K562 (cell line): Measurements from ENCODE around the gene DLGAP3. TPM values are rescaled to one million over a fixed set of nuclear protein-coding genes. Genes with fewer than 3 reads are reported as not detected.

Source experiments
- BCL6 ChIP-seq: fragments of 250-450 bp; sonication (Bioruptor Pico); IDR thresholded peaks from 2 replicates; pipeline ENCODE4 v1.4.0; 2020
- BCOR ChIP-seq: fragments of 450-650 bp; IDR thresholded peaks from 2 replicates; pipeline ENCODE4 v1.6.1; 2016
- BRD9 ChIP-seq: fragments of 450-650 bp; IDR thresholded peaks from 2 replicates; pipeline ENCODE4 v1.6.1; 2018; ENCODE audit warnings: low read depth; ENCODE audit not compliant: partially characterized antibody
- CBX8 ChIP-seq: fragments of 200-600 bp; sonication (generic); IDR thresholded peaks from 2 replicates; pipeline ENCODE4 v1.6.1; 2012; ENCODE audit warnings: borderline replicate concordance, mixed run types, low read depth, mild to moderate bottlenecking, moderate library complexity, mixed read lengths, low read length, control low read depth, inconsistent platforms; ENCODE audit not compliant: poor library complexity, severe bottlenecking; ENCODE audit errors: extremely low read depth
- COPS2 ChIP-seq: fragments of 450-650 bp; conservative IDR thresholded peaks from 2 replicates; pipeline ENCODE4 v1.6.1; 2016; ENCODE audit warnings: mild to moderate bottlenecking, moderate library complexity
- ESRRB ChIP-seq: fragments of 250-450 bp; sonication (Bioruptor Pico); IDR thresholded peaks from 2 replicates; pipeline ENCODE4 v1.5.0; 2020; ENCODE audit warnings: mild to moderate bottlenecking, moderate library complexity, borderline replicate concordance
- FIP1L1 ChIP-seq: fragments of 200-400 bp; formaldehyde crosslinking; IDR thresholded peaks from 2 replicates; pipeline ENCODE4 v1.6.1; 2018; ENCODE audit warnings: mild to moderate bottlenecking, low read depth, low read length; ENCODE audit not compliant: poor library complexity, severe bottlenecking
- GTF2F1 ChIP-seq: IDR thresholded peaks from 2 replicates; pipeline ENCODE4 v1.6.1; 2011; ENCODE audit warnings: low read depth, low read length, improper control_type of control experiment
- ILF3 ChIP-seq: fragments of 450-650 bp; IDR thresholded peaks from 2 replicates; pipeline ENCODE4 v1.6.1; 2018; ENCODE audit warnings: antibody characterized with exemption, mild to moderate bottlenecking, moderate library complexity, borderline replicate concordance
- MCM7 ChIP-seq, 2 experiments: fragments of 450-650 bp; IDR thresholded peaks; 2 replicates each; pipeline ENCODE4 v1.6.1; 2016 to 2018
- MEIS2 ChIP-seq: fragments of 450-650 bp; IDR thresholded peaks from 2 replicates; pipeline ENCODE4 v1.6.1; 2014; ENCODE audit warnings: mild to moderate bottlenecking; ENCODE audit not compliant: partially characterized antibody
- NEUROD1 ChIP-seq: fragments of 150-350 bp; IDR thresholded peaks from 2 replicates; pipeline ENCODE4 v1.6.1; 2014; ENCODE audit warnings: borderline replicate concordance, low read length, low read depth; ENCODE audit not compliant: partially characterized antibody
- PRPF4 ChIP-seq: fragments of 200-400 bp; formaldehyde crosslinking; IDR thresholded peaks from one replicate; pipeline ENCODE4 v1.6.1; 2017; ENCODE audit warnings: low read length, low read depth, mild to moderate bottlenecking; ENCODE audit not compliant: insufficient read depth, poor library complexity, severe bottlenecking
- PTBP1 ChIP-seq: fragments of 200-400 bp; formaldehyde crosslinking; IDR thresholded peaks from 2 replicates; pipeline ENCODE4 v1.6.1; 2017; ENCODE audit warnings: low read depth, low read length
- STAG1 ChIP-seq: sonication (generic); formaldehyde crosslinking; IDR thresholded peaks from 2 replicates; pipeline ENCODE4 v1.5.0; 2020; ENCODE audit warnings: missing genetic modification reagents, borderline replicate concordance
- TAL1 ChIP-seq: fragments of 450-650 bp; IDR thresholded peaks from 2 replicates; pipeline ENCODE4 v1.6.1; 2016; ENCODE audit warnings: mild to moderate bottlenecking
- U2AF2 ChIP-seq: fragments of 200-400 bp; formaldehyde crosslinking; optimal IDR thresholded peaks from 2 replicates; pipeline ENCODE3; 2017; ENCODE audit warnings: low read depth, mild to moderate bottlenecking, low read length
- ZNF253 ChIP-seq: fragments of 250-450 bp; sonication (Bioruptor Pico); conservative IDR thresholded peaks from 2 replicates; pipeline ENCODE4 v1.6.1; 2021; ENCODE audit warnings: mild to moderate bottlenecking
- polyA plus RNA-seq, 8 experiments: library from polyadenylated mRNA; depleted of rRNA in 4 of 8; stranded (reverse) in 5 of 8; unstranded in 3 of 8; fragments of >200 nt; fragmentation: Nextera tagmentation in 2 of 8; fragmentation: Illumina TruSeq in 1 of 8; extraction: Ambion mirVana in 2 of 8; extraction: Trizol in 1 of 8; gene quantifications; 2 replicates each; pipeline versions ENCODE4 v1.2.1 to v1.2.3, GENCODE V29; 2011 to 2014; ENCODE audit warnings: inconsistent platforms in 1 of 8, missing spikeins in 1 of 8
- total RNA-seq, 7 experiments: library from RNA; depleted of rRNA in 6 of 7; stranded (reverse); fragments of >200 nt in 6 of 7; fragmentation: Illumina TruSeq in 2 of 7; extraction: Trizol in 2 of 7; gene quantifications; 2 replicates each; pipeline versions ENCODE4 v1.2.1 to v1.2.3, GENCODE V29; 2011 to 2021; ENCODE audit warnings: low replicate concordance in 1 of 7
- TF ChIP-seq, protein P1 (sequence below): fragments of 450-650 bp; formaldehyde crosslinking; IDR thresholded peaks from 2 replicates; pipeline ENCODE4 v1.4.0; 2020; ENCODE audit warnings: mild to moderate bottlenecking, moderate library complexity
- TF ChIP-seq, protein P2 (sequence below): fragments of 450-650 bp; IDR thresholded peaks from 2 replicates; pipeline ENCODE4 v1.6.1; 2016; ENCODE audit warnings: low read depth

The DLGAP3 gene
- total and polyA plus RNA-seq, 9 of the 15 experiments (the other 6 are each of a cell fraction or from before 2014, with no cell fraction given): 0.01 to 0.16 (median 0.07) TPM; not detected in 6

DNA sequence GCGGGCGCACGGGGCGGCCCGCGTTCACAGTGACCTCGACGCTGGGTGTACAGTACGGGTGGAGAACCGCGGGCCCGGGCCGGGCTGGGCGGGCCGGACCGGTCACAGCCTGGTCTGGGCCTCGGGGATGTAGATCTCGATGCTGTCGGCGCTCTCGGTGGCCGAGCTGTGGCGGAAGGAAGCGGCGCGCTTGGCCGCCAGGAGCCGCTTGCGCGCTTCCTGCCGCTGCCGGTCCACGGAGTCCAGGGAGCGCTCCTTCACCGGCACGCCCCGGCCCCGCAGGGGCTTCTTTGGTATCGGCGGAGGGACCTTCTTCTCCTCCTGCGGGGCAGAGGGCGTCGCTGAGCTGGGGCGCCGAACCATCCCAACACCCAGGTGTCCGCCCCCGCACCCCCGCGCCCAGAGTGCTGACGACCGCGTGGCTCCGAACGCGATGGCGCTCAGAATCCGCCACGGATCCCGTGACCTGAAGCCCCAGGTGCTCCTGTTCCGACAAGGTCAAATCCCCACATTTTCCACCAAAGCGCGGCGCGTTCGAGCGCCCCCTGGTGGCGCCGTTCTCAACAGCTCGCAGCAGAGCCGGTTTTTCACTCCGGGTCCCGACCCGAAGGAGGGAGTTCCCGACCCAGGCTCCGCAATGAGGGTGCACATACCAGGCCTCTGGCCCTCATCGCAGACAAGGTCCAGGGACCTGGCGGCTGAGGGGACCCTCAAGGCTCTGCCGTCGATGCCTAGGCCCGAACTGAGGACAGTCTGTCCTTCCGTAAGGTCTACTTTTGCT is 63.3 kb downstream of the DLGAP3 start (continued):
- TF ChIP-seq, protein P1, sequence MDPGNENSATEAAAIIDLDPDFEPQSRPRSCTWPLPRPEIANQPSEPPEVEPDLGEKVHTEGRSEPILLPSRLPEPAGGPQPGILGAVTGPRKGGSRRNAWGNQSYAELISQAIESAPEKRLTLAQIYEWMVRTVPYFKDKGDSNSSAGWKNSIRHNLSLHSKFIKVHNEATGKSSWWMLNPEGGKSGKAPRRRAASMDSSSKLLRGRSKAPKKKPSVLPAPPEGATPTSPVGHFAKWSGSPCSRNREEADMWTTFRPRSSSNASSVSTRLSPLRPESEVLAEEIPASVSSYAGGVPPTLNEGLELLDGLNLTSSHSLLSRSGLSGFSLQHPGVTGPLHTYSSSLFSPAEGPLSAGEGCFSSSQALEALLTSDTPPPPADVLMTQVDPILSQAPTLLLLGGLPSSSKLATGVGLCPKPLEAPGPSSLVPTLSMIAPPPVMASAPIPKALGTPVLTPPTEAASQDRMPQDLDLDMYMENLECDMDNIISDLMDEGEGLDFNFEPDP (CRISPR knock-in tag): no peak
- TF ChIP-seq PRPF4 (no peak), ZNF253 (no peak), NEUROD1 (no peak), GTF2F1 (no peak), STAG1 (CRISPR knock-in tag) (no peak), TAL1 (no peak), BCOR (peak; percentile 44; the same call in 1 of the 2 replicates), U2AF2 (no peak), MCM7 (IDR thresholded peaks at IDR 0.05) (no peak), PTBP1 (no peak), COPS2 (no peak), FIP1L1 (peak; percentile 83), CBX8 (no peak), ESRRB (CRISPR knock-in tag) (no peak), ILF3 (no peak), MEIS2 (no peak), BCL6 (CRISPR knock-in tag) (no peak), BRD9 (no peak)
- TF ChIP-seq, protein P2, sequence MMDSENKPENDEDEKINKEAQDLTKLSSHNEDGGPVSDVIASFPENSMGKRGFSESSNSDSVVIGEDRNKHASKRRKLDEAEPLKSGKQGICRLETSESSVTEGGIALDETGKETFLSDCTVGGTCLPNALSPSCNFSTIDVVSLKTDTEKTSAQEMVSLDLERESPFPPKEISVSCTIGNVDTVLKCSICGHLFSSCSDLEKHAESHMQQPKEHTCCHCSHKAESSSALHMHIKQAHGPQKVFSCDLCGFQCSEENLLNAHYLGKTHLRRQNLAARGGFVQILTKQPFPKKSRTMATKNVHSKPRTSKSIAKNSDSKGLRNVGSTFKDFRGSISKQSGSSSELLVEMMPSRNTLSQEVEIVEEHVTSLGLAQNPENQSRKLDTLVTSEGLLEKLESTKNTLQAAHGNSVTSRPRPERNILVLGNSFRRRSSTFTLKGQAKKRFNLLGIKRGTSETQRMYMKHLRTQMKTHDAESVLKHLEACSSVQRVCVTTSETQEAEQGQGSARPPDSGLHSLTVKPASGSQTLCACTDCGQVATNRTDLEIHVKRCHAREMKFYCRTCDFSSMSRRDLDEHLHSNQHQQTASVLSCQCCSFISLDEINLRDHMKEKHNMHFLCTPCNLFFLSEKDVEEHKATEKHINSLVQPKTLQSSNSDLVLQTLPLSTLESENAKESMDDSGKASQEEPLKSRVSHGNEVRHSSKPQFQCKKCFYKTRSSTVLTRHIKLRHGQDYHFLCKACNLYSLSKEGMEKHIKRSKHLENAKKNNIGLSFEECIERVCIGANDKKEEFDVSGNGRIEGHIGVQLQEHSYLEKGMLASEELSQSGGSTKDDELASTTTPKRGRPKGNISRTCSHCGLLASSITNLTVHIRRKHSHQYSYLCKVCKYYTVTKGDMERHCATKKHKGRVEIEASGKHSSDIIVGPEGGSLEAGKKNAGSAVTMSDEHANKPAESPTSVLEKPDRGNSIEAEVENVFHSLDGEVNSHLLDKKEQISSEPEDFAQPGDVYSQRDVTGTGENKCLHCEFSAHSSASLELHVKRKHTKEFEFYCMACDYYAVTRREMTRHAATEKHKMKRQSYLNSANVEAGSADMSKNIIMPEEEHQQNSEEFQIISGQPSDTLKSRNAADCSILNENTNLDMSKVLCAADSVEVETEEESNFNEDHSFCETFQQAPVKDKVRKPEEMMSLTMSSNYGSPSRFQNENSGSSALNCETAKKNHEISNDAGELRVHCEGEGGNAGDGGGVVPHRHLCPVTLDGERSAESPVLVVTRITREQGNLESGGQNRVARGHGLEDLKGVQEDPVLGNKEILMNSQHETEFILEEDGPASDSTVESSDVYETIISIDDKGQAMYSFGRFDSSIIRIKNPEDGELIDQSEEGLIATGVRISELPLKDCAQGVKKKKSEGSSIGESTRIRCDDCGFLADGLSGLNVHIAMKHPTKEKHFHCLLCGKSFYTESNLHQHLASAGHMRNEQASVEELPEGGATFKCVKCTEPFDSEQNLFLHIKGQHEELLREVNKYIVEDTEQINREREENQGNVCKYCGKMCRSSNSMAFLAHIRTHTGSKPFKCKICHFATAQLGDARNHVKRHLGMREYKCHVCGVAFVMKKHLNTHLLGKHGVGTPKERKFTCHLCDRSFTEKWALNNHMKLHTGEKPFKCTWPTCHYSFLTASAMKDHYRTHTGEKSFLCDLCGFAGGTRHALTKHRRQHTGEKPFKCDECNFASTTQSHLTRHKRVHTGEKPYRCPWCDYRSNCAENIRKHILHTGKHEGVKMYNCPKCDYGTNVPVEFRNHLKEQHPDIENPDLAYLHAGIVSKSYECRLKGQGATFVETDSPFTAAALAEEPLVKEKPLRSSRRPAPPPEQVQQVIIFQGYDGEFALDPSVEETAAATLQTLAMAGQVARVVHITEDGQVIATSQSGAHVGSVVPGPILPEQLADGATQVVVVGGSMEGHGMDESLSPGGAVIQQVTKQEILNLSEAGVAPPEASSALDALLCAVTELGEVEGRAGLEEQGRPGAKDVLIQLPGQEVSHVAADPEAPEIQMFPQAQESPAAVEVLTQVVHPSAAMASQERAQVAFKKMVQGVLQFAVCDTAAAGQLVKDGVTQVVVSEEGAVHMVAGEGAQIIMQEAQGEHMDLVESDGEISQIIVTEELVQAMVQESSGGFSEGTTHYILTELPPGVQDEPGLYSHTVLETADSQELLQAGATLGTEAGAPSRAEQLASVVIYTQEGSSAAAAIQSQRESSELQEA: no peak
